ENCODE data around the gene SWAP70.

GRCh38 chr11:9747828-9748227 is 84.0 kb downstream of the SWAP70 start:
- TF ChIP-seq EP300 (IDR thresholded peaks at IDR 0.05; ENCODE audit: borderline replicate concordance) (no peak), USF1 (IDR thresholded peaks at IDR 0.05) (no peak), FOXM1 (IDR thresholded peaks at IDR 0.05; ENCODE audit: borderline replicate concordance, low read depth) (no peak), MAX (IDR thresholded peaks at IDR 0.05) (no peak), REST (IDR thresholded peaks at IDR 0.05; ENCODE audit: low read depth) (no peak), EGR1 (IDR thresholded peaks at IDR 0.05) (no peak), CEBPB (IDR thresholded peaks at IDR 0.05) (no peak), NFIC (IDR thresholded peaks at IDR 0.05) (no peak), TCF12 (IDR thresholded peaks at IDR 0.05; ENCODE audit: low read depth) (no peak), RAD21 (IDR thresholded peaks at IDR 0.05; ENCODE audit: low read depth) (no peak), ZBTB7A (IDR thresholded peaks at IDR 0.05; ENCODE audit: low read depth) (no peak), TAF1 (IDR thresholded peaks at IDR 0.05; ENCODE audit: low read depth) (no peak), TEAD4 (IDR thresholded peaks at IDR 0.05) (no peak), YY1 (IDR thresholded peaks at IDR 0.05; ENCODE audit: low read depth) (no peak)

Data from Ishikawa (cell line).